Measurements from ENCODE around the gene SLC26A3. TPM values are rescaled to one million over a fixed set of nuclear protein-coding genes. Genes with fewer than 3 reads are reported as not detected.
"Not testable (repeated sequence)": the region's sequence is repeated elsewhere in the genome, so short reads cannot be mapped to it uniquely, and the experiment has no call there.

Gene SLC26A3
- total RNA-seq (under 1 TPM; under 0.01 to 0.19 TPM), polyA plus RNA-seq (under 1 TPM; 0.09 to 0.49 TPM)

GRCh38 chr7:107803009-107803610 lies at the start of gene SLC26A3:
Gene SLC26A3 (minus strand): TSS chr7:107803223. CDS start chr7:107794509, 8,714 bp downstream.
- no peaks in the 10 kb centered on the region for H3K9me3 ChIP-seq (ENCODE audit: control insufficient read depth in 4 of 4, low read length in 3 of 4)
- H3K4me3 ChIP-seq (ENCODE audit: low read depth in 1 of 3, low read length in 3 of 3): no peak within 1 kb of the TSS
- TF ChIP-seq NR2F2 (IDR thresholded peaks at IDR 0.05) (no peak), RXRA (IDR thresholded peaks at IDR 0.05) (no peak), TAF1 (conservative IDR thresholded peaks at IDR 0.05) (no peak), REST (IDR thresholded peaks at IDR 0.05) (no peak)
- DNase-seq (ENCODE audit: low spot score): no peak
- H3K27ac ChIP-seq (ENCODE audit: low read depth in 1 of 2, low read length in 2 of 2): no peak within 1 kb of the TSS
- no peaks in the 10 kb centered on the region for H3K36me3 ChIP-seq (ENCODE audit: control insufficient read depth in 4 of 4, insufficient read depth in 3 of 4, low read depth in 1 of 4, low read length in 3 of 4)
- no peak within 1 kb of the TSS for H3K9ac ChIP-seq (ENCODE audit: low read depth in 1 of 2, low read length in 2 of 2)
- H3K27me3 ChIP-seq (ENCODE audit: control insufficient read depth in 4 of 4, insufficient read depth in 4 of 4, low read length in 3 of 4): no peaks in the 10 kb centered on the region
- peaks cover 0 to 9% (median 4%) of the 10 kb centered on the region in 4 donors for H3K4me1 ChIP-seq (ENCODE audit: control insufficient read depth in 4 of 4, insufficient read depth in 4 of 4, low read length in 3 of 4)
- WGBS: 85% methylated on average over 2 of the region's 2 CpGs

- TF ChIP-seq HNF4A (conservative IDR thresholded peaks at IDR 0.05): no peak
- no peak for TF ChIP-seq MAX (IDR thresholded peaks at IDR 0.05)
- no peak for TF ChIP-seq EGR1 (IDR thresholded peaks at IDR 0.05; ENCODE audit: low read depth in 2 of 2)
- TF ChIP-seq RXRA (IDR thresholded peaks at IDR 0.05): no peak
- TF ChIP-seq YY1 (IDR thresholded peaks at IDR 0.05): no peak
- no peak for TF ChIP-seq GABPA (IDR thresholded peaks at IDR 0.05 in 1 of 2, conservative IDR thresholded peaks at IDR 0.05 in 1 of 2)
- no peak overlapping the region for H3K4me3 ChIP-seq (ENCODE audit: low read depth in 1 of 3, low read length in 3 of 3)
- H3K36me3 ChIP-seq (ENCODE audit: control insufficient read depth in 4 of 4, insufficient read depth in 3 of 4, low read depth in 1 of 4, low read length in 3 of 4): no peaks in the 10 kb centered on the region
- no peaks in the 10 kb centered on the region for H3K9me3 ChIP-seq (ENCODE audit: control insufficient read depth in 4 of 4, low read length in 3 of 4)
- no peak for DNase-seq (ENCODE audit: low spot score)
- H3K9ac ChIP-seq (ENCODE audit: low read depth in 1 of 2, low read length in 2 of 2): no peak overlapping the region
- 0% methylated on average over 1 of the region's 1 CpG for WGBS
- H3K27ac ChIP-seq (ENCODE audit: low read depth in 1 of 2, low read length in 2 of 2): no peak overlapping the region
- no peaks in the 10 kb centered on the region for H3K27me3 ChIP-seq (ENCODE audit: control insufficient read depth in 4 of 4, insufficient read depth in 4 of 4, low read length in 3 of 4)
- H3K4me1 ChIP-seq (ENCODE audit: control insufficient read depth in 4 of 4, insufficient read depth in 4 of 4, low read length in 3 of 4): no peaks in the 10 kb centered on the region
These were observed 47.6 kb upstream of the SLC26A3 start for GRCh38 chr7:107850643-107851042.

GRCh38 chr7:107850216-107850615 lies 47.2 kb upstream of the SLC26A3 start:
- Histone ChIP-seq H3K36me3 (ENCODE audit: control insufficient read depth in 4 of 4, insufficient read depth in 3 of 4, low read depth in 1 of 4, low read length in 3 of 4) (no peaks in the 10 kb centered on the region), H3K27me3 (ENCODE audit: control insufficient read depth in 4 of 4, insufficient read depth in 4 of 4, low read length in 3 of 4) (no peaks in the 10 kb centered on the region), H3K27ac (ENCODE audit: low read depth in 1 of 2, low read length in 2 of 2) (no peak overlapping the region), H3K9me3 (ENCODE audit: control insufficient read depth in 4 of 4, low read length in 3 of 4) (no peaks in the 10 kb centered on the region), H3K4me1 (ENCODE audit: control insufficient read depth in 4 of 4, insufficient read depth in 4 of 4, low read length in 3 of 4) (no peaks in the 10 kb centered on the region), H3K4me3 (ENCODE audit: low read depth in 1 of 3, low read length in 3 of 3) (no peak overlapping the region), H3K9ac (ENCODE audit: low read depth in 1 of 2, low read length in 2 of 2) (no peak overlapping the region)
- no peak for DNase-seq (ENCODE audit: low spot score)
- WGBS: 87% methylated on average over 4 of the region's 4 CpGs
- TF ChIP-seq RXRA (IDR thresholded peaks at IDR 0.05): no peak
- no peak for TF ChIP-seq GABPA (IDR thresholded peaks at IDR 0.05 in 1 of 2, conservative IDR thresholded peaks at IDR 0.05 in 1 of 2)
- TF ChIP-seq YY1 (IDR thresholded peaks at IDR 0.05): no peak

- H3K27ac ChIP-seq (ENCODE audit: low read depth in 1 of 2, low read length in 2 of 2); H3K9ac ChIP-seq (ENCODE audit: low read depth in 1 of 2, low read length in 2 of 2); H3K4me1 ChIP-seq (ENCODE audit: control insufficient read depth in 4 of 4, insufficient read depth in 4 of 4, low read length in 3 of 4); H3K36me3 ChIP-seq (ENCODE audit: control insufficient read depth in 4 of 4, insufficient read depth in 3 of 4, low read depth in 1 of 4, low read length in 3 of 4); DNase-seq (ENCODE audit: low spot score); H3K27me3 ChIP-seq (ENCODE audit: control insufficient read depth in 4 of 4, insufficient read depth in 4 of 4, low read length in 3 of 4); H3K9me3 ChIP-seq (ENCODE audit: control insufficient read depth in 4 of 4, low read length in 3 of 4); H3K4me3 ChIP-seq (ENCODE audit: low read depth in 1 of 3, low read length in 3 of 3): not testable (repeated sequence)
- 98% methylated on average over 23 of the region's 31 CpGs for WGBS
These were observed 45.2 kb upstream of the SLC26A3 start for GRCh38 chr7:107848211-107848610.

GRCh38 chr7:107847836-107848175 lies 44.8 kb upstream of the SLC26A3 start:
- 97% methylated on average over 20 of the region's 20 CpGs for WGBS
- H3K4me3 ChIP-seq (ENCODE audit: low read depth in 1 of 3, low read length in 3 of 3); H3K36me3 ChIP-seq (ENCODE audit: control insufficient read depth in 4 of 4, insufficient read depth in 3 of 4, low read depth in 1 of 4, low read length in 3 of 4); H3K27ac ChIP-seq (ENCODE audit: low read depth in 1 of 2, low read length in 2 of 2); DNase-seq (ENCODE audit: low spot score); H3K9ac ChIP-seq (ENCODE audit: low read depth in 1 of 2, low read length in 2 of 2); H3K27me3 ChIP-seq (ENCODE audit: control insufficient read depth in 4 of 4, insufficient read depth in 4 of 4, low read length in 3 of 4); H3K9me3 ChIP-seq (ENCODE audit: control insufficient read depth in 4 of 4, low read length in 3 of 4); H3K4me1 ChIP-seq (ENCODE audit: control insufficient read depth in 4 of 4, insufficient read depth in 4 of 4, low read length in 3 of 4): not testable (repeated sequence)
